HepG2 (cell line): Measurements from ENCODE around the gene LAPTM4A. TPM values are rescaled to one million over a fixed set of nuclear protein-coding genes. Genes with fewer than 3 reads are reported as not detected.
A peak's percentile ranks its signal among the peaks of the same experiment; 100 is the strongest.

ENCODE experiments used
- CCAR2 ChIP-seq: fragments of 200-400 bp; formaldehyde crosslinking; optimal IDR thresholded peaks from 2 replicates; pipeline ENCODE3; 2018; ENCODE audit warnings: low read depth, mild to moderate bottlenecking, low read length, moderate library complexity
- ERF ChIP-seq: IDR thresholded peaks from 2 replicates; pipeline ENCODE4 v1.6.1; 2018; ENCODE audit warnings: missing biosample characterization, missing genetic modification reagents
- FOXO1 ChIP-seq: sonication (generic); formaldehyde crosslinking; IDR thresholded peaks from 2 replicates; pipeline ENCODE4 v1.4.0; 2020; ENCODE audit warnings: missing genetic modification reagents
- HDAC6 ChIP-seq: fragments of 200-600 bp; sonication (generic); IDR thresholded peaks from 2 replicates; pipeline ENCODE4 v1.7.0; 2017; ENCODE audit warnings: mild to moderate bottlenecking, antibody characterized with exemption, low read length, low read depth
- KAT7 ChIP-seq: IDR thresholded peaks from 2 replicates; pipeline ENCODE4 v1.6.1; 2018; ENCODE audit warnings: borderline replicate concordance, missing compliant biosample characterization
- MATR3 ChIP-seq: sonication (generic); formaldehyde crosslinking; IDR thresholded peaks from 2 replicates; pipeline ENCODE4 v1.4.0; 2020; ENCODE audit warnings: missing genetic modification reagents
- SMAD1 ChIP-seq: sonication (generic); formaldehyde crosslinking; IDR thresholded peaks from 2 replicates; pipeline ENCODE4 v1.4.0; 2020; ENCODE audit warnings: missing genetic modification reagents, low read depth, mild to moderate bottlenecking, borderline replicate concordance
- SOX5 ChIP-seq: IDR thresholded peaks from 2 replicates; pipeline ENCODE4 v1.6.1; 2016; ENCODE audit warnings: borderline replicate concordance
- SOX6 ChIP-seq, 2 experiments: fragments of 450-650 bp in 1 of 2; sonication (generic) in 1 of 2; formaldehyde crosslinking in 1 of 2; IDR thresholded peaks; 2 replicates each; pipeline versions ENCODE4 v1.4.0 to v1.6.1; 2017 to 2020; ENCODE audit warnings: antibody characterized with exemption in 1 of 2, mild to moderate bottlenecking in 1 of 2, missing genetic modification reagents in 1 of 2
- ZBTB38 ChIP-seq: sonication (generic); formaldehyde crosslinking; IDR thresholded peaks from 2 replicates; pipeline ENCODE4 v1.5.1; 2020; ENCODE audit warnings: mild to moderate bottlenecking, missing genetic modification reagents
- ZBTB39 ChIP-seq: sonication (generic); formaldehyde crosslinking; IDR thresholded peaks from 2 replicates; pipeline ENCODE4 v1.5.0; 2020; ENCODE audit warnings: missing genetic modification reagents
- ZBTB8A ChIP-seq: sonication (generic); formaldehyde crosslinking; IDR thresholded peaks from 2 replicates; pipeline ENCODE4 v1.4.0; 2020; ENCODE audit warnings: mild to moderate bottlenecking, low read depth, missing genetic modification reagents, borderline replicate concordance
- ZHX2 ChIP-seq, 2 experiments: sonication (generic) in 1 of 2; formaldehyde crosslinking in 1 of 2; IDR thresholded peaks; 2 replicates each; pipeline versions ENCODE4 v1.6.1 to v1.9.0; 2014 to 2022; ENCODE audit warnings: antibody characterized with exemption in 1 of 2, borderline replicate concordance in 1 of 2, inconsistent platforms in 1 of 2, low read depth in 1 of 2, missing genetic modification reagents in 1 of 2
- ZMYM4 ChIP-seq: sonication (generic); formaldehyde crosslinking; IDR thresholded peaks from 2 replicates; pipeline ENCODE4 v1.8.1; 2023; ENCODE audit warnings: mild to moderate bottlenecking, missing genetic modification reagents
- ZNF317 ChIP-seq: sonication (generic); formaldehyde crosslinking; IDR thresholded peaks from 2 replicates; pipeline ENCODE4 v1.5.0; 2020; ENCODE audit warnings: mild to moderate bottlenecking, missing genetic modification reagents
- ZNF782 ChIP-seq: sonication (generic); formaldehyde crosslinking; IDR thresholded peaks from 2 replicates; pipeline ENCODE4 v1.4.0; 2020; ENCODE audit warnings: missing genetic modification reagents, mild to moderate bottlenecking, borderline replicate concordance
- polyA plus RNA-seq, 8 experiments: library from polyadenylated mRNA; depleted of rRNA in 3 of 8; stranded (reverse) in 7 of 8; unstranded in 1 of 8; fragments of >200 nt; fragmentation: Illumina TruSeq in 4 of 8; extraction: Trizol in 4 of 8; gene quantifications; 2 replicates each; pipeline versions ENCODE4 v1.2.1 to v1.2.3, GENCODE V29; 2011 to 2016; ENCODE audit warnings: low read depth in 4 of 8, missing spikeins in 1 of 8, mixed read lengths in 1 of 8; ENCODE audit not compliant: insufficient read depth in 1 of 8
- total RNA-seq, 5 experiments: library from RNA; depleted of rRNA; stranded (reverse); fragments of >200 nt; fragmentation: Illumina TruSeq; extraction: Trizol; gene quantifications; 2 replicates each; pipeline ENCODE4 v1.2.3, GENCODE V29; 2016; ENCODE audit warnings: low read depth in 1 of 5
- TF ChIP-seq, protein P1 (sequence below): sonication (generic); formaldehyde crosslinking; IDR thresholded peaks from 2 replicates; pipeline ENCODE4 v1.4.0; 2020; ENCODE audit warnings: missing genetic modification reagents

The LAPTM4A gene
- total and polyA plus RNA-seq, 2 of the 13 experiments (the other 11 are each of a cell fraction or from before 2014, with no cell fraction given) = 116 to 558 TPM

DNA sequence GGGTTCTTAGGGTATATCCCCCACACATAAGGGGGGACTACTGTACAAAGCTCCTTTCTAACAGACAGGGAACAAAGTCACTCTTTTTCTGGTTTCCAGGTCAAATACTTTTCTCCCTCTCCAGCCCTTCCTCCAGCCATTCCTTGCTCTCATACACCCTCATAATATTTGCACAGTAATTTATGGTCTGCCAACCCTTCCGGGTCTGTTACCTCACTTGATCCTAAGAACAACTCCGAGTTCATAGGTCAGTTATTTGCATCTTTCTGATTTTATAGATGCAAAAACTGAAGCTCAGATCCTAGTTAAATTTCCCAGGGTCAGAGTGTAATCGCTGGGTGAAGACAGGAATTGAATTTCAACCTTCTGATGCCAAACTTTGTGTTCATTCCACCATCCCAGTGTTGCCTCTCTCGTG, 24.2 kb downstream of the LAPTM4A start (continued):
- TF ChIP-seq ZHX2 (IDR thresholded peaks at IDR 0.05; ENCODE audit: low read depth) (no peak), ZHX2 (CRISPR knock-in tag; IDR thresholded peaks at IDR 0.05; ENCODE audit: borderline replicate concordance) (no peak), SMAD1 (no peak), SOX6 (IDR thresholded peaks at IDR 0.05) (no peak), SOX6 (CRISPR knock-in tag; IDR thresholded peaks at IDR 0.05) (peak; percentile 62), ZNF782 (no peak), ZBTB8A (no peak), SOX5 (peak; percentile 63; the same call in 1 of the 2 replicates), MATR3 (CRISPR knock-in tag) (no peak), ZBTB39 (CRISPR knock-in tag) (no peak), CCAR2 (no peak), ZNF317 (CRISPR knock-in tag) (0 out of 2 replicates have a peak, but pooled peaks have one; percentile 47), HDAC6 (no peak), ZBTB38 (CRISPR knock-in tag) (no peak), FOXO1 (0 out of 2 replicates have a peak, but pooled peaks have one; percentile 61), ERF (CRISPR knock-in tag) (peak; percentile 58; the same call in 1 of the 2 replicates), ZMYM4 (CRISPR knock-in tag) (no peak), KAT7 (CRISPR knock-in tag) (no peak)
- TF ChIP-seq, protein P1, sequence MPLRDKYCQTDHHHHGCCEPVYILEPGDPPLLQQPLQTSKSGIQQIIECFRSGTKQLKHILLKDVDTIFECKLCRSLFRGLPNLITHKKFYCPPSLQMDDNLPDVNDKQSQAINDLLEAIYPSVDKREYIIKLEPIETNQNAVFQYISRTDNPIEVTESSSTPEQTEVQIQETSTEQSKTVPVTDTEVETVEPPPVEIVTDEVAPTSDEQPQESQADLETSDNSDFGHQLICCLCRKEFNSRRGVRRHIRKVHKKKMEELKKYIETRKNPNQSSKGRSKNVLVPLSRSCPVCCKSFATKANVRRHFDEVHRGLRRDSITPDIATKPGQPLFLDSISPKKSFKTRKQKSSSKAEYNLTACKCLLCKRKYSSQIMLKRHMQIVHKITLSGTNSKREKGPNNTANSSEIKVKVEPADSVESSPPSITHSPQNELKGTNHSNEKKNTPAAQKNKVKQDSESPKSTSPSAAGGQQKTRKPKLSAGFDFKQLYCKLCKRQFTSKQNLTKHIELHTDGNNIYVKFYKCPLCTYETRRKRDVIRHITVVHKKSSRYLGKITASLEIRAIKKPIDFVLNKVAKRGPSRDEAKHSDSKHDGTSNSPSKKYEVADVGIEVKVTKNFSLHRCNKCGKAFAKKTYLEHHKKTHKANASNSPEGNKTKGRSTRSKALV (CRISPR knock-in tag) = no peak
